CD14-positive monocyte (primary cell): Measurements from ENCODE around the gene HS3ST3B1. TPM values are rescaled to one million over a fixed set of nuclear protein-coding genes. Genes with fewer than 3 reads are reported as not detected.

Experiments used
- DNase-seq, 3 donors: peaks; one replicate each; pipeline ENCODE4 v3.0.0-alpha.2; 2011 to 2022
- H2AFZ ChIP-seq: 2 replicates; pipeline ENCODE4 v1.6.0; 2012; ENCODE audit warnings: mild to moderate bottlenecking, low read depth, low read length, inconsistent platforms; ENCODE audit not compliant: insufficient read depth, poor library complexity, severe bottlenecking
- H3K27ac ChIP-seq, 2 donors: 1 replicate in 1 of 2; 2 replicates in 1 of 2; pipeline ENCODE4 v1.5.1; 2012 to 2013; ENCODE audit warnings: low read length in 2 of 2, control low read depth in 1 of 2, inconsistent platforms in 1 of 2, low read depth in 1 of 2, mild to moderate bottlenecking in 1 of 2
- H3K27me3 ChIP-seq, 2 donors: one replicate each; pipeline versions ENCODE4 v1.6.0 to v1.6.1; 2011 to 2013; ENCODE audit warnings: low read length in 2 of 2; ENCODE audit not compliant: control insufficient read depth in 2 of 2, insufficient read depth in 2 of 2
- H3K36me3 ChIP-seq, 2 donors: replicated peaks in 1 of 2; 1 replicate in 1 of 2; 2 replicates in 1 of 2; pipeline versions ENCODE4 v1.5.1 to v1.6.1; 2012 to 2013; ENCODE audit warnings: low read length in 2 of 2, control low read depth in 1 of 2, inconsistent platforms in 1 of 2, mild to moderate bottlenecking in 1 of 2; ENCODE audit not compliant: insufficient read depth in 2 of 2, control insufficient read depth in 1 of 2
- H3K4me1 ChIP-seq, 2 donors: 1 replicate in 1 of 2; 2 replicates in 1 of 2; pipeline versions ENCODE4 v1.5.1 to v1.6.1; 2012 to 2013; ENCODE audit warnings: low read length in 2 of 2, control low read depth in 1 of 2, inconsistent platforms in 1 of 2, mild to moderate bottlenecking in 1 of 2, moderate library complexity in 1 of 2; ENCODE audit not compliant: insufficient read depth in 2 of 2, control insufficient read depth in 1 of 2
- H3K4me2 ChIP-seq: replicated peaks from 2 replicates; pipeline ENCODE3; 2012; ENCODE audit warnings: low read length, moderate library complexity, mild to moderate bottlenecking; ENCODE audit not compliant: poor library complexity, severe bottlenecking; ENCODE audit errors: extremely low read depth
- H3K4me3 ChIP-seq, 3 experiments: fragments of 200-600 bp in 1 of 3; sonication (generic) in 1 of 3; replicated peaks in 1 of 3; 1 replicate in 2 of 3; 2 replicates in 1 of 3; pipeline ENCODE4 v1.5.1; 2011 to 2013; ENCODE audit warnings: low read length in 3 of 3, mild to moderate bottlenecking in 3 of 3, control low read depth in 2 of 3, low read depth in 2 of 3, inconsistent platforms in 1 of 3, moderate library complexity in 1 of 3
- H3K79me2 ChIP-seq: 2 replicates; pipeline ENCODE4 v1.6.0; 2012; ENCODE audit warnings: mild to moderate bottlenecking, control low read depth, inconsistent platforms, low read length, moderate library complexity; ENCODE audit not compliant: insufficient read depth
- H3K9ac ChIP-seq: 2 replicates; pipeline ENCODE4 v1.6.0; 2017; ENCODE audit warnings: low read length, mild to moderate bottlenecking; ENCODE audit not compliant: insufficient read depth, poor library complexity, severe bottlenecking
- H3K9me3 ChIP-seq, 2 donors: replicated peaks in 1 of 2; 1 replicate in 1 of 2; 2 replicates in 1 of 2; pipeline versions ENCODE4 v1.5.1 to v1.6.1; 2012 to 2013; ENCODE audit warnings: low read length in 2 of 2, control low read depth in 1 of 2; ENCODE audit not compliant: control insufficient read depth in 1 of 2, insufficient read depth in 1 of 2
- H4K20me1 ChIP-seq: 2 replicates; pipeline ENCODE4 v1.6.0; 2012; ENCODE audit warnings: mild to moderate bottlenecking, low read length, control low read depth, moderate library complexity; ENCODE audit not compliant: insufficient read depth
- H3K27ac Mint-ChIP-seq, 7 donors: one replicate each; pipeline ENCODE4 v1.8.0; 2020; ENCODE audit warnings: mild to moderate bottlenecking in 7 of 7, mixed read lengths in 7 of 7, moderate library complexity in 6 of 7, inconsistent platforms in 2 of 7
- H3K27me3 Mint-ChIP-seq, 3 donors: one replicate each; pipeline ENCODE4 v1.8.0; 2021 to 2022; ENCODE audit warnings: low read depth in 3 of 3, mild to moderate bottlenecking in 3 of 3, mixed read lengths in 3 of 3, moderate library complexity in 3 of 3, inconsistent platforms in 1 of 3
- H3K36me3 Mint-ChIP-seq, 2 donors: one replicate each; pipeline ENCODE4 v1.8.0; 2020; ENCODE audit warnings: mixed read lengths in 2 of 2, inconsistent platforms in 1 of 2, mild to moderate bottlenecking in 1 of 2
- H3K4me1 Mint-ChIP-seq: one replicate; pipeline ENCODE4 v1.8.0; 2020; ENCODE audit warnings: mild to moderate bottlenecking, mixed read lengths
- H3K4me3 Mint-ChIP-seq, 2 donors: one replicate each; pipeline ENCODE4 v1.8.0; 2020; ENCODE audit warnings: mild to moderate bottlenecking in 2 of 2, mixed read lengths in 2 of 2, moderate library complexity in 1 of 2
- H3K9me3 Mint-ChIP-seq, 7 donors: one replicate each; pipeline ENCODE4 v1.8.0; 2020 to 2022; ENCODE audit warnings: mixed read lengths in 7 of 7, mild to moderate bottlenecking in 6 of 7, moderate library complexity in 6 of 7, inconsistent platforms in 2 of 7
- CTCF ChIP-seq: fragments of 200-600 bp; IDR thresholded peaks from one replicate; pipeline ENCODE4 v1.8.0; 2022; ENCODE audit warnings: antibody characterized with exemption, mild to moderate bottlenecking
- WGBS: methylation state at CpG from one replicate; pipeline ENCODE4 v1.1.5; 2013; ENCODE audit warnings: missing lambda C conversion rate; ENCODE audit not compliant: insufficient coverage; 5-methylcytosine and 5-hydroxymethylcytosine counted together
- intact Hi-C, 2 donors: fragments of 100-400 bp; cut with micrococcal nuclease; formaldehyde crosslinking; loops; one replicate each; pipeline versions ENCODE4 v1.15.0 to v1.15.1; 2023
- polyA plus RNA-seq, 3 donors: library from polyadenylated mRNA; depleted of rRNA in 1 of 3; unstranded in 2 of 3; stranded (reverse) in 1 of 3; fragments of 300-500 nt in 2 of 3; fragments of >200 nt in 1 of 3; fragmentation: Illumina TruSeq in 2 of 3; gene quantifications; 1 replicate in 2 of 3; 2 replicates in 1 of 3; pipeline ENCODE4 v1.2.3, GENCODE V29; 2012 to 2021

The HS3ST3B1 gene
- polyA plus RNA-seq, 3 donors, result 0.09 to 0.73 (median 0.32) TPM

- Histone ChIP-seq H3K4me1 (no peaks in the 10 kb centered on the region), H3K9ac (no peak overlapping the region), H3K27ac (no peak overlapping the region), H4K20me1 (no peaks in the 10 kb centered on the region), H3K36me3 (no peaks in the 10 kb centered on the region), H3K79me2 (no peaks in the 10 kb centered on the region), H3K9me3 (no peaks in the 10 kb centered on the region), H2AFZ (no peak overlapping the region), H3K4me2 (no peak overlapping the region), H3K27me3 (peaks cover 4 to 8% of the 10 kb centered on the region in 2 donors), H3K4me3 (no peak overlapping the region)
- Mint-ChIP-seq H3K4me1 (no peaks in the 10 kb centered on the region), H3K27me3 (peaks cover 7 to 25% (median 22%) of the 10 kb centered on the region in 3 donors), H3K36me3 (no peaks in the 10 kb centered on the region), H3K4me3 (no peak overlapping the region), H3K27ac (no peak overlapping the region), H3K9me3 (peaks cover 0 to 12% (median 3%) of the 10 kb centered on the region in 7 donors)
- intact Hi-C loops, result no loop called here
- no peak for TF ChIP-seq CTCF
- 88% methylated on average over 1 of the region's 2 CpGs for WGBS
- DNase-seq, result no peak
Measured at GRCh38 chr17:14289162-14289561, 11.7 kb upstream of the HS3ST3B1 start.

- no peaks in the 10 kb centered on the region for H3K79me2 ChIP-seq
- no peak for TF ChIP-seq CTCF
- intact Hi-C loops, result loop anchor here (10.0 kb wide), 2 partner anchors 360 to 630 kb away; no protein-coding TSS in a partner anchor
Measured at GRCh38 chr17:14294876-14295275, 6.0 kb upstream of the HS3ST3B1 start.

More at GRCh38 chr17:14294876-14295275, 6.0 kb upstream of the HS3ST3B1 start:
- H3K9me3 ChIP-seq, result peaks cover 5 to 21% of the 10 kb centered on the region in 2 donors
- Mint-ChIP-seq H3K9me3 (peaks cover 0 to 26% (median 24%) of the 10 kb centered on the region in 7 donors), H3K4me1 (peaks cover 26% of the 10 kb centered on the region), H3K36me3 (peaks cover 7 to 12% of the 10 kb centered on the region in 2 donors), H3K27ac (no peak overlapping the region), H3K27me3 (peaks cover 60 to 78% (median 71%) of the 10 kb centered on the region in 3 donors), H3K4me3 (peak overlapping the region in 1 of 2 donors; percentile 37)
- H4K20me1 ChIP-seq, result no peaks in the 10 kb centered on the region
- H3K4me3 ChIP-seq, result no peak overlapping the region
- no peak overlapping the region for H3K9ac ChIP-seq
- H2AFZ ChIP-seq, result no peak overlapping the region
- H3K4me1 ChIP-seq, result peaks cover 24% of the 10 kb centered on the region in 2 donors
- no peak overlapping the region for H3K27ac ChIP-seq
- H3K27me3 ChIP-seq, result peaks cover 49 to 64% of the 10 kb centered on the region in 2 donors
- 72% methylated on average over 10 of the region's 20 CpGs for WGBS
- no peaks in the 10 kb centered on the region for H3K36me3 ChIP-seq
- no peak for DNase-seq
- no peak overlapping the region for H3K4me2 ChIP-seq
